Progenitor cell of endocrine pancreas (in vitro differentiated cells): ENCODE results near the gene GALR2. TPM values are rescaled to one million over a fixed set of nuclear protein-coding genes. Genes with fewer than 3 reads are reported as not detected.
A peak's percentile ranks its signal among the peaks of the same experiment; 100 is the strongest.

ENCODE experiments used
- DNase-seq: peaks from one replicate; pipeline ENCODE4 v3.0.0; 2021; ENCODE audit warnings: low spot score; ENCODE audit not compliant: unreplicated experiment
- H3K27ac Mint-ChIP-seq: 2 replicates; pipeline ENCODE4 v1.8.0; 2021; ENCODE audit warnings: mild to moderate bottlenecking, moderate library complexity, mixed read lengths
- H3K27me3 Mint-ChIP-seq: 2 replicates; pipeline ENCODE4 v1.8.0; 2021; ENCODE audit warnings: mixed read lengths
- H3K36me3 Mint-ChIP-seq: 2 replicates; pipeline ENCODE4 v1.8.0; 2022; ENCODE audit warnings: mixed read lengths; ENCODE audit not compliant: insufficient read depth
- H3K4me1 Mint-ChIP-seq: 2 replicates; pipeline ENCODE4 v1.8.0; 2021; ENCODE audit warnings: low read depth, mixed read lengths
- H3K4me3 Mint-ChIP-seq: 2 replicates; pipeline ENCODE4 v1.8.0; 2021; ENCODE audit warnings: low read depth, mild to moderate bottlenecking, moderate library complexity, mixed read lengths
- H3K9me3 Mint-ChIP-seq: 2 replicates; pipeline ENCODE4 v1.8.0; 2021; ENCODE audit warnings: low read depth, mixed read lengths
- total RNA-seq: library from RNA; stranded (reverse); gene quantifications from 2 replicates; pipeline ENCODE4 v1.2.1, GENCODE V29; 2021
- TF ChIP-seq, protein P1 (sequence below): fragments of 200-600 bp; sonication (generic); IDR thresholded peaks from one replicate; pipeline ENCODE4 v1.5.0; 2021; ENCODE audit warnings: antibody characterized with exemption, mild to moderate bottlenecking; ENCODE audit not compliant: unreplicated experiment

GALR2 gene
- total RNA-seq, 1 donor from 2014 or later: 1.0 TPM

DNA sequence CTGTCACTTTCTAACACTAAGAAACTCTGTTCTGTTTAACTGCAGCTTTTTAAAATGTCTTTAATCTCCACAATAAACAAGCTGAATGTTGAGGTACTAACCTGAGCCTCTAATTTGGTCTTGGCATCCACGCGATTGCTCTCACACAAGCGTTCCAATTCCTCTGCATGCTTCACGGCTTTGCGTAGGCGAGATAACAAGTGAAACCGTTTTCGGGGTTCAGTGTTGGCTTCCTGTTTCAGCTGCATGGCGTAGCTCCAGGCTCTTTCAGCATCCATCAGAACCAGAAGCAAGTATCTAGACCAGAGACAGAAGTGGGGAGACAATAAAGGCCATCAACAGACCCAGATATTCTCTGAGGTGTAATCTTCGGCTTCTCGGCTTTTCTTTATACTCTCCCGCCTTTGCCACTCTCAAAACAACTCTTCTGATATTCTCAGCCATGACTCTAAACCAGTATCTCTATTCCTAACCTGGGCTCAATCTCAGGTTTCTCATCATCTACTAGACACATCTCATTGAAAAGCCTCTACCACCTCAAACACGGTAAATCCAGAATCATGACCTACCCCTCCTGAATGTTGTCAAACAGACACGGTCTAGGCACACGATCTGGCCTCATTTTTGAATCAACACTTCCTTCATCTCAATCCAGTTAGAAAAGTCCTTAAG lies 10.6 kb upstream of the GALR2 start:
- Mint-ChIP-seq H3K4me1 (no peaks in the 10 kb centered on the region), H3K9me3 (no peaks in the 10 kb centered on the region), H3K27me3 (no peaks in the 10 kb centered on the region), H3K4me3 (no peak overlapping the region), H3K36me3 (peaks cover 35% of the 10 kb centered on the region), H3K27ac (no peak overlapping the region)
- no peak for DNase-seq
- TF ChIP-seq, protein P1, sequence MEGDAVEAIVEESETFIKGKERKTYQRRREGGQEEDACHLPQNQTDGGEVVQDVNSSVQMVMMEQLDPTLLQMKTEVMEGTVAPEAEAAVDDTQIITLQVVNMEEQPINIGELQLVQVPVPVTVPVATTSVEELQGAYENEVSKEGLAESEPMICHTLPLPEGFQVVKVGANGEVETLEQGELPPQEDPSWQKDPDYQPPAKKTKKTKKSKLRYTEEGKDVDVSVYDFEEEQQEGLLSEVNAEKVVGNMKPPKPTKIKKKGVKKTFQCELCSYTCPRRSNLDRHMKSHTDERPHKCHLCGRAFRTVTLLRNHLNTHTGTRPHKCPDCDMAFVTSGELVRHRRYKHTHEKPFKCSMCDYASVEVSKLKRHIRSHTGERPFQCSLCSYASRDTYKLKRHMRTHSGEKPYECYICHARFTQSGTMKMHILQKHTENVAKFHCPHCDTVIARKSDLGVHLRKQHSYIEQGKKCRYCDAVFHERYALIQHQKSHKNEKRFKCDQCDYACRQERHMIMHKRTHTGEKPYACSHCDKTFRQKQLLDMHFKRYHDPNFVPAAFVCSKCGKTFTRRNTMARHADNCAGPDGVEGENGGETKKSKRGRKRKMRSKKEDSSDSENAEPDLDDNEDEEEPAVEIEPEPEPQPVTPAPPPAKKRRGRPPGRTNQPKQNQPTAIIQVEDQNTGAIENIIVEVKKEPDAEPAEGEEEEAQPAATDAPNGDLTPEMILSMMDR: no peak

DNA sequence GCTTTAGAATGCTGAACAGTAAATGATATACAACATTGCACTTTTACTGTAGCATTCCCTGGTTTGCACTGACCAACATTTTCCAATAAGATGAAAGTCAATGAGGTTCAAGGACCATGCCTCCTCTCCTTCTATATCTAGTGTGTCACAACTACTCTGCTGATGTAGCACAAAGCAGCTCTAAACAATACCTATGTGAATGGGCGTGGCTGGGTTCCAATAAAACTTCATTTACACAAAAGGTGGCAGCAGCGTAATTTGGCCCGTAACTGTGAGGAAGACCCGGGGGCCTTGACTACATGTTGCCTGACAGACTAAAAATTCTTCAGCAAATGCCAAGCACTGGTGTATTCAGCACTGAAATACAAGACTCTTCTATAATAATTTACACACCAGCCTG lies 8.8 kb upstream of the GALR2 start:
- no peaks in the 10 kb centered on the region for H3K9me3 Mint-ChIP-seq
- TF ChIP-seq, protein P1: no peak
- peaks cover 1% of the 10 kb centered on the region for H3K4me1 Mint-ChIP-seq
- no peaks in the 10 kb centered on the region for H3K27me3 Mint-ChIP-seq
- no peak overlapping the region for H3K4me3 Mint-ChIP-seq
- no peak for DNase-seq
- H3K27ac Mint-ChIP-seq: no peak overlapping the region
- H3K36me3 Mint-ChIP-seq: peaks cover 26% of the 10 kb centered on the region

DNA sequence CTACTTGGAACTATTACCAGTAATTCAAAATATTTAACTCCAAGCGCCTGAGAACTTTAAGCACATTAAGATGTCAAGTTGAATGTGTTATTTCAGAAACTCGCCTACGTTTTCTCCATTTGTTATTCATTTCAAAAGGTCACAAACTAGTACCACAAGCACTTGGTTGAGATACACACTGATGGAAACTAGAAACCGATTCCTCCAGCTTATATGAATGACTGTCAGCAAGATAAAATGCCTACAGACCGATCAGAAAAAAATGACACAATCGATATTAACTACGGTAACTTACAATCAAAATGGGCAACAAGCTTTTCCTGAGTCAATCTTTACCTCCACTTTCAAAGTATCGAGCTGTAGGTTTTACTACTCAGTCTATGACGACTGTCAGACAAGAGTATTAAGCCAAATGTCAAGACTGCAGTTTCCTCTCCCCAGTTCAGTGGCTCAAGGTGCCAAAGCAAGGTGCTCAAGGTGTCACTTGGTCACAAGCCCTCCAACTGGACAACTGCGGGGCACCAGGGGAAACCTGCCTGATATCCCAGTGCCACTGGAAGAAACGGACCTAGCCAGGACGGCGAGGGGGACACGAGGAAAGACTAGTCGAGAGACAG lies 2.9 kb upstream of the GALR2 start:
- peaks cover 30% of the 10 kb centered on the region for H3K27me3 Mint-ChIP-seq

DNA sequence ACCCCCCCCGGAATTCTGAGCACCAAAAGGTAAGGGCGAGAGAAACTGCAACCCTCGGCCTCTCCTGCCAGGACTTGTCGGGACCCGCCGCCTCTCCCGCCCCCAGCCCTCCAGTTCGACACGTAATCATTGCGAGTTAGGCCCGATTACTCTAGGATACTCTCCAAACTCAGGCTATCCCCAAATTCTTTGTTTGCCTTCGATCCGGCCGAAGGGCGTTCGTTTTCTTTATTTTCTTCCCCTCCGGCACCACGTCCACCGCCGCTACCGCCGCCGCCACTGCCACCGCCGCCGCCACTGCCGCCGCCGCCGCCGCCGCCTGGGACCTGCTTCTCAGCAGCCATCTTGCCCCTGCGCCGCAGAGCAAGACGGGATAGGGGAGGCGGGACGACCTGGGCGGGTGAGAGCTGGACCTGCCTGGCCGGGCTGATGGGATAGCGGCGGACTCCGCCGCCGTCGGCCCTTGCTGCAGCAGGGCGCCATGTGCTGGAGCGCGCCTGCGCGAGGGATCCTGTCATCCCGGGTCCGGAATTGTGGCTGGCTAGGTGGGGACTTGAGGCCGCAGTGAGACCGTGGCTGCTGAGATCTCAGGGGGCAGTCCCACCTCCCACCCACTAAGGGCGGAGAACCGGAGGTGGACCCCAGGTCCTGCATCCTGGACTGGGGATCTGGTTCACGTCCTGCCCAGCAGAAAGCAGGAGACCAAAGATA lies 2.3 kb upstream of the GALR2 start, which contains the start of gene SRP68:
SRP68 (minus strand) TSS at position 370 of the 711 bp plus-strand sequence; CDS start at position 344, 26 bp downstream.
- Mint-ChIP-seq H3K27me3 (peaks cover 36% of the 10 kb centered on the region), H3K9me3 (no peaks in the 10 kb centered on the region), H3K27ac (peak within 1 kb of the TSS; percentile 97), H3K36me3 (no peaks in the 10 kb centered on the region), H3K4me3 (peak within 1 kb of the TSS; percentile 93), H3K4me1 (peaks cover 15% of the 10 kb centered on the region)
- peak; percentile 87 for DNase-seq
- TF ChIP-seq, protein P1: no peak

More for the DNA sequence above, 2.9 kb upstream of the GALR2 start:
- no peaks in the 10 kb centered on the region for H3K9me3 Mint-ChIP-seq
- TF ChIP-seq, protein P1: no peak
- H3K27ac Mint-ChIP-seq: peak overlapping the region; percentile 97
- H3K36me3 Mint-ChIP-seq: peaks cover 2% of the 10 kb centered on the region
- H3K4me3 Mint-ChIP-seq: peak overlapping the region; percentile 93
- no peak for DNase-seq
- H3K4me1 Mint-ChIP-seq: peaks cover 14% of the 10 kb centered on the region
